Endothelial cell of umbilical vein (primary cell): ENCODE measurements around the gene PUS10. TPM values are rescaled to one million over a fixed set of nuclear protein-coding genes. Genes with fewer than 3 reads are reported as not detected.

Experiments used
- BruUV-seq: library from RNA; stranded (reverse); fragments of 400-500 nt; replicated peaks from 2 replicates; lab custom pipeline; 2021; lab: Mats Ljungman, UMichigan
- CTCF ChIA-PET: fragments of 300-600, 350-600 bp; sonication (Branson Sonifier 250); formaldehyde crosslinking; loops from one replicate; lab custom pipeline; 2021; ENCODE audit warnings: antibody characterized with exemption, inconsistent platforms; lab: Charles Lee
- POLR2A ChIA-PET: fragments of 300-600, 350-600 bp; sonication (Branson Sonifier 250); formaldehyde crosslinking; loops from one replicate; lab custom pipeline; 2021; ENCODE audit warnings: antibody characterized with exemption, inconsistent platforms; lab: Charles Lee
- DNase-seq: peaks from one replicate; pipeline ENCODE4 v3.0.0-alpha.2; 2011; ENCODE audit warnings: low read depth, low spot score
- FAIRE-seq: peaks from 2 replicates; lab custom pipeline; 2011; peaks lifted over from hg19 to GRCh38; lab: Jason Lieb, UNC
- H2AFZ ChIP-seq: 2 replicates; pipeline ENCODE4 v1.6.0; 2012; ENCODE audit warnings: low read depth, low read length, control low read depth, inconsistent platforms
- H3K27ac ChIP-seq: 2 replicates; pipeline ENCODE4 v1.5.1; 2011; ENCODE audit warnings: low read depth, mild to moderate bottlenecking, control low read depth, low read length, moderate library complexity; ENCODE audit not compliant: insufficient read depth
- H3K27me3 ChIP-seq, 2 experiments: 2 replicates each; pipeline versions ENCODE4 v1.6.0 to v1.6.1; 2011; ENCODE audit warnings: low read length in 2 of 2, mixed read lengths in 1 of 2; ENCODE audit not compliant: control insufficient read depth in 2 of 2, insufficient read depth in 2 of 2
- H3K36me3 ChIP-seq, 2 experiments: 2 replicates in 1 of 2; 3 replicates in 1 of 2; pipeline ENCODE4 v1.5.1; 2011; ENCODE audit warnings: low read length in 2 of 2, mild to moderate bottlenecking in 1 of 2, moderate library complexity in 1 of 2; ENCODE audit not compliant: control insufficient read depth in 2 of 2, insufficient read depth in 2 of 2; ENCODE audit errors: extremely low read depth in 1 of 2
- H3K4me1 ChIP-seq: 3 replicates; pipeline ENCODE4 v1.5.1; 2011; ENCODE audit warnings: mild to moderate bottlenecking, low read length; ENCODE audit not compliant: control insufficient read depth, insufficient read depth; ENCODE audit errors: extremely low read depth
- H3K4me2 ChIP-seq: 2 replicates; pipeline ENCODE4 v1.6.1; 2011; ENCODE audit warnings: low read length, control low read depth, mixed read lengths; ENCODE audit not compliant: insufficient read depth
- H3K4me3 ChIP-seq, 3 experiments: fragments of 200-600 bp in 1 of 3; sonication (generic), shearing (Covaris generic) in 1 of 3; replicated peaks in 1 of 3; 2 replicates each; pipeline ENCODE4 v1.5.1; 2011 to 2016; ENCODE audit warnings: control low read depth in 3 of 3, low read length in 3 of 3, mild to moderate bottlenecking in 2 of 3, inconsistent platforms in 1 of 3, low read depth in 1 of 3, moderate library complexity in 1 of 3; ENCODE audit not compliant: insufficient read depth in 1 of 3
- H3K79me2 ChIP-seq: 2 replicates; pipeline ENCODE4 v1.6.0; 2012; ENCODE audit warnings: low read length, inconsistent platforms; ENCODE audit not compliant: control insufficient read depth, insufficient read depth
- H3K9ac ChIP-seq: replicated peaks from 2 replicates; pipeline ENCODE3; 2011; ENCODE audit warnings: low read length, control low read depth; ENCODE audit not compliant: insufficient read depth; ENCODE audit errors: extremely low read depth
- H3K9me1 ChIP-seq: replicated peaks from 3 replicates; pipeline ENCODE4 v1.6.0; 2011; ENCODE audit warnings: mild to moderate bottlenecking, low read length; ENCODE audit not compliant: control insufficient read depth, insufficient read depth; ENCODE audit errors: extremely low read depth
- H3K9me3 ChIP-seq: replicated peaks from 2 replicates; pipeline ENCODE4 v1.5.1; 2012; ENCODE audit warnings: low read length, inconsistent platforms; ENCODE audit not compliant: control insufficient read depth, insufficient read depth
- H4K20me1 ChIP-seq: replicated peaks from 2 replicates; pipeline ENCODE3; 2011; ENCODE audit warnings: mild to moderate bottlenecking, low read length; ENCODE audit not compliant: control insufficient read depth, insufficient read depth; ENCODE audit errors: extremely low read depth
- GATA2 ChIP-seq: IDR thresholded peaks from 2 replicates; pipeline ENCODE4 v1.7.0; 2011; ENCODE audit warnings: low read depth, mild to moderate bottlenecking, moderate library complexity, mixed read lengths, low read length; ENCODE audit not compliant: insufficient read length, insufficient read depth
- MYC ChIP-seq: IDR thresholded peaks from one replicate; pipeline ENCODE4 v1.6.1; 2011; ENCODE audit warnings: mild to moderate bottlenecking, low read depth, low read length
- POLR2A ChIP-seq: IDR thresholded peaks from 2 replicates; pipeline ENCODE4 v1.6.1; 2012; ENCODE audit warnings: low read depth, mild to moderate bottlenecking, control low read depth, low read length
- dilution Hi-C: fragments of 300-500 bp; cut with MboI; formaldehyde crosslinking; loops from one replicate; pipeline ENCODE4 v1.15.0; 2019; ENCODE audit warnings: low sequenced_read_pairs; ENCODE audit not compliant: extremely low pct_ligation_motif_present
- intact Hi-C: fragments of 100-400 bp; cut with micrococcal nuclease; formaldehyde crosslinking; loops from one replicate; pipeline ENCODE4 v1.10.0; 2022
- polyA plus RNA-seq, 4 experiments: library from polyadenylated mRNA; depleted of rRNA in 3 of 4; stranded (reverse) in 3 of 4; unstranded in 1 of 4; fragments of >200 nt; gene quantifications; 2 replicates each; pipeline versions ENCODE4 v1.2.1 to v1.2.3, GENCODE V29; 2011 to 2012; ENCODE audit warnings: missing spikeins in 1 of 4
- total RNA-seq: library from RNA; stranded (reverse); gene quantifications from 2 replicates; pipeline ENCODE4 v1.2.3, GENCODE V29; 2021

The PUS10 gene
- total and polyA plus RNA-seq, 2 donors (not counting 3 experiments of a cell fraction or from before 2014, with no cell fraction given): 3.7 to 10.3 TPM

DNA sequence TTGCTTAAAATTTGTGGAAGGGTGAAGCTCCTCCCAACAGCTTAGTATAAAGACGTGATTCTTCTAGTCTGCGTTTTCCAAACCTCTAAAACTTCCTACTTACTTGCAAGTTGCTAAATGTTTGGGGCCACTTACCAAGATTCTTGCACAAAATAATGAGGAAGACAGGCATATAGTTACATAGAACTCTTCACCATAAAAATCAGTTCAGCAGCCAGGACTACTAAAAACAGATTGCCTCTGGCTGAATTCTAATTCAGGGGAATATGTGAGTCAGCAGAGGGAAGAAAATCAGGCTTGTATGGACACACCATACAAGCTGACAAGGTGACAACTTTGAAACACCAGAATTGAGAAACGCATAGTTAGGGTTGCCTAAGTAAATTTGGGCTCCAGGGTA is 3.3 kb downstream of the PUS10 start:
- dilution Hi-C loops (no loop called here), intact Hi-C loops (loop anchor here (5.0 kb wide), 1 partner anchor 132 kb away; the partner anchor contains the start of gene REL)
- TF ChIP-seq MYC (no peak), POLR2A (no peak), GATA2 (no peak)
- ChIA-PET CTCF (no interaction called here), POLR2A (no interaction called here)
- H3K9me1 ChIP-seq: no peaks in the 10 kb centered on the region
- no peak overlapping the region for H2AFZ ChIP-seq
- no peaks in the 10 kb centered on the region for H3K9me3 ChIP-seq
- no peaks in the 10 kb centered on the region for H4K20me1 ChIP-seq
- BruUV-seq: no TSS peak
- no peak overlapping the region for H3K27ac ChIP-seq
- H3K27me3 ChIP-seq: no peaks in the 10 kb centered on the region
- H3K79me2 ChIP-seq: peaks cover 29% of the 10 kb centered on the region
- H3K4me3 ChIP-seq: no peak overlapping the region
- peaks cover 23% of the 10 kb centered on the region for H3K4me1 ChIP-seq
- no peaks in the 10 kb centered on the region for H3K36me3 ChIP-seq
- FAIRE-seq (no peak), DNase-seq (no peak)
- no peak overlapping the region for H3K9ac ChIP-seq
- H3K4me2 ChIP-seq: no peak overlapping the region

DNA sequence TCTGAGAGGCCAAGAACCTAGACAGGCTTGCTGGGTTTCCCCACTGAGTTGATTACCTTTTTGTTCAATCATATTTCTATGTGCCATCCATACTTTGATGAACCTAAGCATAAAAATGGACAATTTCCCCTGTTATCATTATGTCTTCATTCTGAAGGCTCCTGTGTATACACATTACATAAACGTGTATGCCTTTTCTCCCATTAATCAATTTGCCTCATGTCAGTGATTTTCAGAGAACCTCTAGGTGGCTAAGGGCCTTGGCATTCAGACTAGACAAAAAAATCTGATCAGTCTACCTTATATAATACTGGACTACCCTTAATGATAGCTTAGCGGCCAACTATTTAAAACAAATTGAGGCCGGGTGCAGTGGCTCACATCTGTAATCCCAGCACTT is 4.7 kb downstream of the PUS10 start:
- H3K9me3 ChIP-seq: no peaks in the 10 kb centered on the region
- intact Hi-C loops: no loop called here
- no TSS peak for BruUV-seq
- no peak overlapping the region for H3K9ac ChIP-seq
- H3K4me3 ChIP-seq: no peak overlapping the region
- DNase-seq: no peak
- no peak for FAIRE-seq
- CTCF ChIA-PET: no interaction called here
- H3K4me2 ChIP-seq: no peak overlapping the region
- dilution Hi-C loops: no loop called here
- H3K4me1 ChIP-seq: peaks cover 15% of the 10 kb centered on the region
- H3K9me1 ChIP-seq: no peaks in the 10 kb centered on the region
- TF ChIP-seq MYC: no peak
- TF ChIP-seq POLR2A: no peak
- H4K20me1 ChIP-seq: no peaks in the 10 kb centered on the region
- H3K79me2 ChIP-seq: peaks cover 16% of the 10 kb centered on the region
- POLR2A ChIA-PET: no interaction called here
- H3K27ac ChIP-seq: no peak overlapping the region
- no peaks in the 10 kb centered on the region for H3K36me3 ChIP-seq
- no peaks in the 10 kb centered on the region for H3K27me3 ChIP-seq
- no peak overlapping the region for H2AFZ ChIP-seq
